Keratinocyte (primary cell): ENCODE data around the gene HP.

ENCODE experiments used
- CTCF ChIP-seq, 3 experiments: IDR thresholded peaks in 1 of 3; conservative IDR thresholded peaks in 1 of 3; optimal IDR thresholded peaks in 1 of 3; 2 replicates in 2 of 3; 3 replicates in 1 of 3; pipeline versions ENCODE3 to v1.5.1; 2011; ENCODE audit warnings: low read length in 3 of 3, mild to moderate bottlenecking in 3 of 3, moderate library complexity in 2 of 3, control low read depth in 1 of 3, inconsistent platforms in 1 of 3; ENCODE audit not compliant: insufficient read depth in 2 of 3; ENCODE audit errors: extremely low read depth in 1 of 3
- EZH2 ChIP-seq: IDR thresholded peaks from one replicate; pipeline ENCODE4 v1.6.1; 2012; ENCODE audit warnings: inconsistent platforms, mild to moderate bottlenecking, low read length, moderate library complexity

- no peak for TF ChIP-seq CTCF (optimal IDR thresholded peaks at IDR 0.05 in 1 of 3, IDR thresholded peaks at IDR 0.05 in 1 of 3, conservative IDR thresholded peaks at IDR 0.05 in 1 of 3; ENCODE audit: extremely low read depth in 1 of 3, insufficient read depth in 2 of 3, low read length in 3 of 3)
- TF ChIP-seq EZH2: no peak
These were observed 38.6 kb downstream of the HP start for GRCh38 chr16:72092832-72093447.
